EH (cell line): Measurements from ENCODE around the gene ITGA2.

Experiments used
- DNase-seq: peaks from one replicate; pipeline ENCODE4 v3.0.0-alpha.2; 2015; ENCODE audit warnings: low read depth

Gene ITGA2

GRCh38 chr5:52988335-52989024 is 672 bp upstream of the ITGA2 start:
- DNase-seq, result no peak

DNA sequence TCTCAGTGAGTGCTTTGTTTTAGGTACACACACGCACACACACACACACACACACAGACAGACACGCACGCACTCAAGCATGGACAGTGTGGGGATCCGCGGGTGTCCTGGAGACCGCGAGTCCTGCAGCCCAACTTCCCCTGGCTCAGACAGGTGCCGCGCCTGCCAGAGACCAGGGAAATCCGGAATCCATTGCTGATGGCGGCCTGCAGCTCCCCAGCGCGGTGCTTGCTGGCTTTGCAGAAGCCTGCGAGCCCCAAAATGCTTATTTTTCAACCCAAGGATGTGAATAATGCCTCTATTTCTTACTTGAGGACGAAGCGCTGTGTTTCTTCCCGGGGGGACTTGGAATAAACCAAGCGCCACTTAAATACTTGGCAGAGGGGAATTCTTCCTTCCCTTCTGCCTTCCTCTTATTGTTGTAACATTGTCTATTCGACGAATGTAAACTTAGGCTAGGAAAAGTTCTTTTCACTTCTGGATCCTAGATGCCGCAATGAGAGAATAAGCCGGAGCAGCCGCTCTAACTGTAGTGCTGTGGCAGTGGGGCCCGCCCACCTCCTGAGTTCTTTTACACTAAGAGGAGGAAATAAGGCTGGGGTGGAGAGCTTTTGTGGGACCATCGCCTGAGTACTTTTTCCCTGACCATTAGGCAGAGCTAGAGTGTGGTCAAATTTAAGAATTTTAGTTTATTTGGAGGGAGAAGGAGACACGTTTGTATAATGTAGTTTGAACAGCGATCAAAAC is 802 bp downstream of the ITGA2 start:
- peak; percentile 55 for DNase-seq

GRCh38 chr5:52990528-52990925 is 1.4 kb downstream of the ITGA2 start:
- no peak for DNase-seq

DNA sequence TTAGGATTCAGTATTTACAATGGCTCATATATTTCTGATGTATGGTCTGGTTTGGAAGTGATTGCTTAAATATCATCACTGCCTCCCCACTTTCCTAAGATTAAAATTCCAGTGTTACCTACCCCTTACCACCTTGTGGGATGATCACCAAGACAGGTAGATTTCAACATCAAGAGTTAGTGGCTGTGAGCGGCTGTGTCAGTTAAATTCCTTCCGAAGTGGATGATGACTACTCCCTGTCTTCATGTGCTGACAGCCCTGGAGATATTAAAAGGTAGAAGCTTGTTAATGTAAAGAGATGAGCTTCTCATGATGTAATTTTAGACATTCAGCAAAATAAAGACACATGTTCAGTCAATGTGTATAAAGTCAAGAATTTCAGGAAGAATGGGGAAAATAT is 4.2 kb downstream of the ITGA2 start:
- DNase-seq, result no peak

DNA sequence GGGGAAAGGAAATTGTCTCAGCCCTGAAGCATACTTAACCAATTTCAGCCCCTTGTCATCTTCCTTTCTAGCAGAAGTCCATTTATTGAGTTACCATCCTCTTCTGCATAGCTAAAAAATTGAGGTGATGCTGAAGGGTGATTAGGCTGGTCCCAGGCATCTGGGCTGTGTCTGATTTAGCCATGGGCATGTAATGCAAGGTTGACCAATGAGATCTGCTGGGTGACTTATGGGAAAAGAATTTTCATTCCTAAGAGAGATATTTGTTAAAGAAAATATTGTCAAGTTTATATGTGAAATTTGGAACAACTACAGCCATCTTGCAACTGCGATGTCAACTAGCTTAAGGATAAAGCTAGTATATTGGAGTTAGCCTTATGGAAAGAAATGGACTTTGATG is 5.1 kb downstream of the ITGA2 start:
- peak; percentile 66 for DNase-seq

DNA sequence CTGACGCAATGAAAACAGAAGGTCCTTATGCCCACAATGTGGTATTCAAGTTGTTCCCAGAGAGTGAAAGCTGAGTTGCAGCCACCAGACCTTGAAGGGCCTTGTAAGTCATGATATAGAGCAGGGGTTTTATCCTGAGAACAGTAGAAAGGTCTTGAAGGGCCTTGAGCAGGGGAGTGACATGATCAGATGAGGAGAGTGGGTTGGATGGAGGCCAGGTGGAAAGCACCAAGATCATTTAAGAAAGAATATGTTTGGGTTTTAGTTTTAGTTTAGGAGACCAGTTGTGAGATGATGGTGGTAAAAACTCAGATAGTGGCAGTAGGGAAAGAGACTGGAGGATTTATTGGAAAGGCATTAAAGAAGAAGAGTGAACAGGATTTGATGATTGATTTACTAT is 5.9 kb downstream of the ITGA2 start:
- DNase-seq, result no peak

- no peak for DNase-seq
Measured at GRCh38 chr5:52995914-52996313, 6.8 kb downstream of the ITGA2 start.

DNA sequence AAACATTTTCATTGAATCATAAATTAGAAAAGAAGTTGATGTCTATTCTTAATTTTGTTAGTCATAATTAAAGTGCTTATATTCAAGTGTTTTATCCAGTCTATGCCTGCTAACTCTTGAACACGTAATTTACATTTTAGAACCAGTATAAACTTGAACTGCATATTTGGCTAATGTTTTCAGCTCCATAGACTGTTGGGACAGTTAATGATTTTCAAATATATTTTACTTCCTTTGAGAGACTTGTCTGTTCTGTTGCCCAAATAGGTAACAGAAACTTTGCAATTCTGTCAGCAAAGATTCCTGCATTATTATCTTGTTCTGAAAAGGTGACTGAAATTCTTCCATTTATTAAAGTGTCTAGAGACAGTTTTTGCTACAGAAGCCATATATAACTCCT is 7.8 kb downstream of the ITGA2 start:
- no peak for DNase-seq

DNA sequence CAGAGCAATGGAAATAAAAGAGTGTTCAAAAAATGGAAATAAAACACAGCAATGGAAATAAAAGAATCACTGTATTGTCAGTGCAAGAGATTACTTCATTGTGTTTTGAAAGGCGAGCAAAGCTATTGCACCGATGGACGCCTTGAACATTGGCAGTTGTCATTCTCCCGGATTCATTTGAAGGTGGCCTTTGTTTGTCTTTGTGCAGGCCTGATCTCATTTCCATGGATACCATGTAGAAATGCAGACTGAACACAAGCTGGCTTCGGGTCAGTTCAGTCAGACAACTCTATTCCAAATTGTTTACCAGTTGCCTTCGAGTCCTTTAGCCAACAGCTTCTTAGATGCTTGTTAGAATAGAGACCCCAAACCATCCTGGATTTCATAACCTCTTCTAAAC is 8.3 kb downstream of the ITGA2 start:
- DNase-seq, result no peak

- DNase-seq, result no peak
Measured at GRCh38 chr5:52998552-52999313, 9.6 kb downstream of the ITGA2 start.

GRCh38 chr5:52999344-52999949 is 10.3 kb downstream of the ITGA2 start:
- DNase-seq, result peak; percentile 37

DNA sequence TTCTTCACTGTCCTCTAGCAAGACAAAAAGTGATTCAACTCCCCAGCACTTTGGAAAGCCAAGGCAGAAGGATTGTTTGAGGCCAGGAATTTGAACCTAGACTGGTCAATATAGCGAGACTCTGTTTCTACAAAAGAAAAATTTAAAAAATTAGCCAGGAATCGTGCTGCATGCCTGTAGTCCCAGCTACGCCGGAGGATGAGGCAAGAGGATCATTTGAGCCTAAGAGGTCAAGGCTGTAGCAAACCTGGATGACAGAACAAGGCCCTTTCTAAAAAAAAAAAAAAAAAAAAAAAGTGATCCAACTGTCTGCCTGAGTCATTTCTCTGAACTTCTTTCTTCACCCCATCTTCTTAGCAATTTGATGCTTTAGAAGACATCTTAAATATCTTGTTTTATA is 12.4 kb downstream of the ITGA2 start:
- no peak for DNase-seq

GRCh38 chr5:53002491-53002890 is 13.3 kb downstream of the ITGA2 start:
- no peak for DNase-seq

DNA sequence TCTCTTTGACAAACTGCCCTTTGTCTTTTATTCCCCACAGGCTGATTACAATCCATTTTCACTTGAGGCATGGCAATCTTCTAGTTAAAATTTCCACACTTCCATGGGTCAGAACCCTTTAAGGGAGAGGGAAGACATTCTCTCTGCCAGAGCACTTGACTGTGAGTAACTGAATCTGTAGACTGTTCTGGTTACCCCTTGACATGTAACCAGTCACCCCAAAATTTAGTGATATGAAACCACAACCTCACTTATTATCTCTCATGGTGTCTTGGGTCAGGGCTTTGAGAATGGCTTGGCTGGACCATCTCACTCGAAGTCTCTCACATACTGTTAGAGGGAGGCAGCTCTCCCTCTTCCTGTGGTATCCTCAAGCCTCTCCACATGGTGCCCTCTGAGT is 14.0 kb downstream of the ITGA2 start:
- no peak for DNase-seq

GRCh38 chr5:53006911-53007890 is 18.0 kb downstream of the ITGA2 start:
- peak; percentile 43 for DNase-seq

DNA sequence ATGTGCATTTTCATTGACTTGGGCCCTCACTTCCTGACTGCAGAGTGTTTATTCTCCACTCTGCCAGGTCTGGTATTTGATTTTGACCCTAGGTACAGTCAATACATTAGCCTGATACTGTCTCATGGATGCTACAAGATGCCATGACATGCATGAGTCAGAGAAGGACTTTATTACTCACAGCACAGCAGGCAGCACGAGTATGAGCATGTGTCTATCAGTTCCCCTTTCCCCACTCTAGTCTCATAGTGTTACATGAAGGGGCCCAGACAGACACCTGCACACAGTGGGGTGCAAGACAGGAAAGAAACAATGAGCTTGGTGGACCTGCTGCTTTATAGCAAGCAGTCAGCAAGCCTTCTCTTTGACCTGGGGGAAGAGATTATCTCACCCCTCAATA is 19.6 kb downstream of the ITGA2 start:
- peak; percentile 77 for DNase-seq

DNA sequence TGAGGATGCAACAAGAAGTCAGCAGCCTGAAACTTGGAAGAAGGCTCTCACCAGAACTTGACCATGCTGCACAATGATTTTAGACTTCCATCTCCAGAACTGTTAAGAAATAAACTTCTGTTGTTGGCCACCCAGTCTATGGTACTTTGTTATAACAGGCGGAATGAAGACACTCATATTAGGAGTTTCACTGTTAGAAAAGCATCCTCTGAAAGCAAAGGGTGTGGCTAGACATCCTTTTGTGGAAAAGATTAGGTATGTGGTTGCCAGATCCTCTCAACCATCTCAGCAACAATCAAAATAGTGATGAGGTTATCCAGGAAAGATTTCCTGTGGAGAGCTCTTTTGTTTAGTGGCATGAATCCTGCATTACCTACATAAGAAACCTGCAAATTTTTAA is 20.7 kb downstream of the ITGA2 start:
- DNase-seq, result no peak

DNA sequence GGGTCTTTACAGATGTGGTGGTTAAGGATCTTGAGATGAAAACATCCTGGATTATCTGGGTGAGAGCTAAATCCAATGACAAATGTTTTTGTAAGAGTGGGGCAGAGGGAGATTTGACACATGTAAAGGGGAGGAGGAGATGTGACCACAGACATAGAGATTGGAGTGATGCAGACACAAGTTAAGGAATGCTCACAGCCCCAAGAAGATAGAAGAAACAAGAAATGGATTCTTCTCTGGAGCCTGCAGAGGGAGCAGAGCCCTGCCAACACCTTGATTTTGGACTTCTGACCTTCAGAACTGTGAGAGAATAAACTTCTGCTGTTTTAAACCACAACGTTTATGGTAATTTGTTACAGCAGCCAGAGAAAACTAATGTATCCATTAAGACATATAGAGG is 21.7 kb downstream of the ITGA2 start:
- peak; percentile 54 for DNase-seq

GRCh38 chr5:53011233-53011632 is 22.1 kb downstream of the ITGA2 start:
- no peak for DNase-seq

DNA sequence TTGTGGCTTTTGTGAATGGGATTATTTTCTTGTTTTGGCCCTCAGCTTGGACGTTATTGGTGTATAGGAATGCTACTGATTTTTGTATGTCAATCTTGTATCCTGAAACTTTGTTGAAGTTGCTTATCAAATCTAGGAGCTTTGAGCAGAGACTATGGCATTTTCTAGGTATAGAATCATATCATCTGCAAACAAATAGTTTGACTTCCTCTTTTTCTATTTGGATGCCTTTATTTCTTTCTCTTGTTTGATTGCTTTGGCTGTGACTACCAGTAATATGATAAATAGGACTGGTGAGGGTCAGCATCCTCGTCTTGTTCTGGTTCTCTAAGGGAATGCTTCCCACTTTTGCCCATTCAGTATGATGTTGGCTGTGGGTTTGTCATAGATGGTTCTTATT is 24.7 kb downstream of the ITGA2 start:
- no peak for DNase-seq

GRCh38 chr5:53017383-53017782 is 28.2 kb downstream of the ITGA2 start:
- DNase-seq, result no peak
